Activated T-cell treated with anti-CD3 and anti-CD28 coated beads for 1 hour (primary cell): ENCODE measurements around the gene IGSF21.

Source experiments
- DNase-seq: peaks from one replicate; pipeline ENCODE4 v3.0.0-alpha.2; 2020; ENCODE audit warnings: low read depth

IGSF21 gene

DNA sequence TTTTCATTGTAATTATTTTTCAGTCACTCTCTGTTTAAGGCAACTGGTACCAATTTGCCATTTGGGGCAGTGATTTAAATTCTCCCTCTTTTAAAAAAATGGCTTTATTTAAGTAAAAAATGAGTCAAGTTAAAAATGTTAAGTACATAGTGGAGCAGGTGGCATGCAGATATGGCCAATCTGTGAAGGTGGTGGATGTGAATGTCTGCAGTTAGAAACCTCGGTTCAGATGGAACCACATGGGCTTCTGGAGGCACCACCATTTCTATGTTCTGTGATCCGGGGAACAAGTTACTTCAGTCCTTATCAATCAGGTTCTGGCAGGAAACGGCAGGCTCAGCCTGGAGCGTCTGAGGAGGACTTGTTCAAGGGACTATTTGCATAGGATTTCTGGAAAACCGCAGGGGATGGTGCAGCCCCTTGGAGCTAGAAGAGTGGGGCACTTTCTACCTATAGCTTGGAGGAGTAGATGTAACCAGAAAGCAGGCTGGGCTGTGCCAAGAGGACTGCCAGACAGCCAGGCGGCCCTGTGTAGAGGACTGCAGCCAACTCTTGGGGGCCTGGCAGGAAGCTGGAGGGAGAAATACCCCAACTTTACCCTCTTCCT lies 12.3 kb downstream of the IGSF21 start:
- no peak for DNase-seq

DNA sequence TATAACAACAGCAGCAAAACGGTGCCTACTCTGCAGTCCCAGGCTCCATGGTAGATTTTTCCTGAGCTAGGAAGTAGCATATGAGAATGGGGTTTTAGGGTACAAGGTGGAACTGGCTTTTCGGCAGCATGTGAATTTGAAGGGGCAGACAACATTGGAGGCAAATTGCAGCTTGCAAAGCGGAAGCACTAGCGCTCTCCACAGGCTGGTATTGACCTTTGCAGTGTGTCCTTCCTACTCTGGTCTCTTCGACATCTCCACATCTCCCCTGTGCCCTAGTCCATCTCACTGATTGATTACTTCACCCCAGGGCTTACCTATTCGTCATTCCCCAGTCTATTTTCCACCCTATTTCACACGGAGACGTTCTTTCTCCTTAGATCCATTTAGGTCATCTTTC lies 13.0 kb downstream of the IGSF21 start:
- DNase-seq: no peak

DNA sequence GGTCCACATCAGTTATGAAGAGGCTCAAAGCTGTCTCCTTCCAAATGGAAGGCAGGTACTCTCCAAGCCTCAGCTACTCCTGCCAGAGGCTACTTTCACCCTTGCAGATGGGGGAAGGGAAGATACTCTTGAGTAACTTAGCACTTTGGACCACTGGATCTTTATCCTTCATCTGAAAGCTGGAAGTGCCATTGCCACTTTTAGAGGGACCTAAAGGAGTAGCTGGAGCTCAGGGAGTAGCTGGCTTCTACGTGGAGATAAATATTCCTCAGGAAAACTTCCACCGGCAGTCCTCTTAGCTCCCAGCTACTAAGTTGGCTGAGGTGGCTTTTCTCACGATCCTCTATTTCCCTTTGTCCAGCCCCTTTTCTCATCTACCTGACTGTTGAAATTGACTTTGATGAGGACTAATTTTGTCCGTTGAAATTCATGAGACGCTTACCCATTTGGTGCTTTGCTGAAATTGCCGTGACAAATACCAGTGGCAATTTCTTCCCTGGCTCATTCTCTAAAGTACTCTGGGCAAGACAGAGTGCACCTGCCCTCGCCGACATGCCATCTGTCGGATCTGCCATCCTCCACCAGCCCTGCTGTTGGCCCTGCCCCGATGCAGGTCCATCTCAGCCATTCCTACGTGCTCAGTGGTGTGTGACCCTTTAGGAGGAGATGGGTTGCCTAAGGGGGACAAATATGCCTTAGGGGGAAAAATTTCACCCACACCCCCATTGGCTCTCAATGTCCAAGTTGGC lies 13.6 kb downstream of the IGSF21 start:
- no peak for DNase-seq

DNA sequence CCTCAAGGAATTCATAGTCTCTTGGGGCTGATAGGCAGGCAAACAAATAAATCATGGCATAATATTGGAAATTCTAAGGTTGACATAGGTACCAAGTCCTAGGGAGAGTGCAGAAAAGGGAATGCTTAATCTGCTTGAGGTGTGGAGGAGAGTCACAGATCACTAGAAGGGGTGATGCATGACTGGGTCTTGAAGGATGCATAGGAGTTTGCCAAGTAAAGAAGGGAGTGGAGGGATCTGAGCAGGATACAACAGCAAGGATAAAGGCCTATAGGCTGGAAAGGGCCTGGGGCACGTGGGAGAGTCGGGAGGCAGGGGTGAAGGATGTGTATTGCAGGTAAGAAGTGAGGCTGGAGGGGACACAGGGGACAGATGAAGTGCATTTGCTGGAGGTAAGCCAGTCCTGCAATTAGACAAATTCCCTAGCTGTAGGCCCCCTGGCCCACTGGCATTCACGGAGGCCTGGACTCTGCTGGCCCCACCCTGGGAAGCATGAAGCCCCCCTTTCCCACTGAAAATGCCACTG lies 15.9 kb downstream of the IGSF21 start:
- DNase-seq: no peak

DNA sequence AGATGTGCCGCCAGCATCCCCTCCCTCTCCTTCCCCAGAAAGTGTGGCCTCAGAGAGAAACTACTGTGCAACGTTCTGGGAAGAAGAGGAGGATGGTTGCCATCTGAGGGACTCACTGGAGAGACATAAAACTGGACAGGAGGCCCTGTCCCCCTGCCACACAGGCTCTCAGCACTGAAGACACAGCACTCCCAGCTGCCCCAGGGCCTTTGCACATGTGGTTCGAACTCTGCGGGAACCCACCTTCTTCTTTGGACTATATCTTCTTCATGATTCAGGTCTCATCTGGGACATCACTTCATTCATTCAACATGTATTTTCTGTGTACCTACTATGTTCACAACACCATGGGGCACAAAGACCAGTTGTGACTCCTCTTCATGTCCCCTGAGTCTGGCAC lies 17.4 kb downstream of the IGSF21 start:
- DNase-seq: no peak

DNA sequence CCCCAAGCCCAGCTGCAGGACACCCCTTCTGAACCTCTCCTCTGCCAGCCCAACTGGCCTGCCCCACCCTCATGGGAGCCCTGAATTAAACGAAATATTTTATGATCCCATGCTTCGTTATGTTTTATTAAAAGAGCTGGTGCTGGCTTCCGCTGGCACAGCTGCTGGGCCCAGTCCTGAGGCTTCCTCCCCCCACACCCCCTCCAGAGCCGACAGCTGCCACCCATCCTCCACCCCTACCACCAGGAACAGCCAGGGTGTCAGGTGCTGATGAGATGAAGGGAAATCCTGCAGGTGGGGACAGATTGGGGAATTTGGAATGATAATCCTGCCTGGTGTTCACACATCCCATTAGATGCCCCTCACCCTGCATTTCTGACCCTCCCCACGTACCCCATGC lies 19.0 kb downstream of the IGSF21 start:
- no peak for DNase-seq

DNA sequence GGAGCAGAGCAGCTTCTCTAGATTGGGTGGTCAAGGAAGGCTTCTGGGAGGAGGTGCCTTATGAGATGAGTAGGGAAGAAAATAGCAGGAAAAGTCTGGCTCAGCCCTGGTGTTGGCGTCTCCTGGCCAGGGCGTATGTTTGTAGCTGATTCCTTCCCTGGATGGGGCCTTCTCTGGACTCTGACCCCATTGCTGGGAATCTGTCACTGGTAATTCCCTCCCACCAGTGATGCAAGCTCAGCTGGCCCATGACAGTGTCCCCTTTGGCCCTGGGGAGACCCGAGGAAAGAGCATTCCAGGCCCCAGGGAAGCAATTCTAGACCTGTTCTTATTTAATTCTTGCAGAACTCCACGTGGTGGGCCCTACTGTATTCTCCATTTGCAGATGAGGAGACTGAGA lies 20.7 kb downstream of the IGSF21 start:
- no peak for DNase-seq

DNA sequence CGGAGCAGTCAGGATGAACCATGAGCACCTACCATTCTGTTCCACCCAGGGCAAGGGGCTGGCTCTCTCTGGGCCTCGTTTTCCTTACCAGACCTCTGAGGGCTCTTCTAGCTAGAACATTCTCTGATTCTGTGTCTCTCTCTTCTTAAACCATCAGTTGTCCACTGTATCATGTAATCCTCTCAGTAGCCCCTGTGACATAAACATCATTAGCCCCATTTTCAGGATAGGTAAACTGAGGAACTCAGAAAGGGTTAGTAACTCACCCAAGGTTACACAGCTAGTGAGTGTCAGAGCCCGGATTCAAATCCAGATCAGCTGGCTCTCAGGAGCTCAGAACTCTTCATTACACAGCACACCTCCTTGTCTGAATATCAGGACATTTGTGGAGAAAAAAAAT lies 22.8 kb downstream of the IGSF21 start:
- no peak for DNase-seq

DNA sequence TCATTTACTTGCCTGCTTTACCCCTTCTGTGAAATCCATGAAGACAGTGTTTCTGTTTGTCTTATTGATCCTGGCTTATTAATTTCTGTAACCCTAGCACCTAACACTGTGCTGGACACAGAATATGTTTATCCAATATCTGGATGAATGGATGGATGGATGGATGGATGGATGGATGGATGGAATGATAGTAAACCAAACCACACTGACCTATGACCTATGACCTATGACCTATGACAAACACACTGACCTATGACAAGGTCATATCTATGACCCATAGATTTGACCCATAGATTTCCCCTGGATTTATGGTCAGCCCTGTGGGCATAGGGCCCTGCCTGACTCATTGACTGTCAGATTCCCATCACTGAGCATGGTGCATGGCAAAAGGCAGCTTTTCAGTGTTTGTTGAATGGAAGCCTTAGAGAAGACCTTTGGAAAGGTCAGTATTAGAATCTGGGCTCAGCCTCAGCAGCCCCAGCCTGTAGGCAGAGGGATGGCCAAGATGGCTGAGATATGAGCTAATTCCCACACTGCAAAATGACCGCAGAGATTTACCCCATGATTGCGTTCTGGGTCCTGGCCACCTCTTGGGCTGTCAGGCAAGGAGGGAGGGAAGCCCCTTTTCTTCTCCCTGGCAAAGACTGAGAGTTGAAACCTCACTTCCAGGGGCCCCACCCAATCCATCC lies 24.6 kb downstream of the IGSF21 start:
- DNase-seq: no peak

DNA sequence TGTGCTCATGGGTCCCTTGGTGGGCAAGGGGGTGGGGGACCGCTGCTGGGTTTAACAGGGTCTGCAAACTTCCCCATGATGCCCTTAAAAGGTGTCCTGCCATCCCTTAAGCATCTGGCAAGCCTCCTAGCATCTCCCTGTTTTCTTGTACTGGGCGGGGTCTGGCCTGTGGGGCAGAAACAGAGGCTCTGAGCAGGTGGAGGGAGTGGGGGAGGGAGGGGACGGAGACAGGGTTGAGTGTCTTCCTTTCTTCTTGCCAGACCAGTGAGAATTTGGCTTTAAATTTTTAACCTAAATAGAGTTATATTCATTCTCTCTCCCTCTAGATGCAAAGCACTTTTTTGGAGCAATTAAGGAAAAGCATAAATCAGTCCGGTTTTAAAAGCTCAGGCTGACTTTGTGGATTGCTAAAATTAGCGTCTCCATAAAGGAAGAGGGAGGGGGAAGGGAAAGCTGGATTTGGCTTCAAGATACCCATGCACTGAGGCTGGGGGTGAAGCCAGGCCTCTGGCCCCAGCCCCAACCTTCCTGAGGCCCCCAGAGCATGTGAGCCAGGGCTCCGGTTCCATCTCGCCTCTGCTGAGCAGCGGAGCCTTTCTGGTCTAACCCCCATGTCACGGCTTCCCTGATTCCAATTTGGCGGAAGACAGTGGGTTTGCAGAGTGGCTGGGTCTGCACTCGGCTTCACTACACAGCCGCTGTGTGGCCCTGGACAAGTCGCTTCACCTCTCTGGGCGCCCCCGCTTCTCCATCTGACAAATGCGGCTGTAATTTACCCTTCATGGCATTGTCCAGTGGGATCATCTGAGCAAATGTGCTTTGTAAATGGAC lies 25.3 kb downstream of the IGSF21 start:
- no peak for DNase-seq

DNA sequence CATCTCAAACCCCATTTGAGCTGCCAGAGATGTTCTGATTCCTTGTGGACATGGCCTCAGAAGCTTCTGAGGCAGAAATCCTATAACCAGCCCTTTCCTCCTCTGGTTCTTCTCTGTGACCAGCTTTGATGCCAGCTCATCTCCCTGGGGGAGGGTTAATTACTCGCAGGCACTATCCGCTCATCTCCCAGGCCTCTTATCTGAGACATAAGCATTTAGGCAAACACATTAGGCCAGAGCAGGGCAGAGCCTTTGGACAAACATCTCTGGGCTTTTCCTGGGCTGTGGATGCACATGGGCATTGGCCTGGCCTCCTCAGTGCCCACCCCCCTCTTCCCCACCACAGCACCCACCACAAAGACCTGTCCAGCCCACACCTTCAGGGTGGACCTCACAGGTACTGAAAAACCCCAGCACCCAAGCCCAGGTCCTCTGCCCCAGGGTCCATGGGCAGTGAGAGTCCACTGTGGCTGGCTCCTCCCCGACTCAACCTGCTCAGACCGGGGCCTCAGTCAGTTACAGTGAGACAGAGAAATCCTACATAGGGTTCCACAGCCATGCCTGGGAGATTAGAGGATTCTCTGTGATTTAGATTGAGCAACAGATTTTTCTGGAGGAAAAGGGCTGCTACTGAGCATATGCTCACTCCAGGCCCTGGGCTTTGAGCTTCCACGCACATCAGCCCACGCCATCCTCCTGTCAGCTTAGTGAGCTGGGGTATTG lies 26.9 kb downstream of the IGSF21 start:
- DNase-seq: no peak

DNA sequence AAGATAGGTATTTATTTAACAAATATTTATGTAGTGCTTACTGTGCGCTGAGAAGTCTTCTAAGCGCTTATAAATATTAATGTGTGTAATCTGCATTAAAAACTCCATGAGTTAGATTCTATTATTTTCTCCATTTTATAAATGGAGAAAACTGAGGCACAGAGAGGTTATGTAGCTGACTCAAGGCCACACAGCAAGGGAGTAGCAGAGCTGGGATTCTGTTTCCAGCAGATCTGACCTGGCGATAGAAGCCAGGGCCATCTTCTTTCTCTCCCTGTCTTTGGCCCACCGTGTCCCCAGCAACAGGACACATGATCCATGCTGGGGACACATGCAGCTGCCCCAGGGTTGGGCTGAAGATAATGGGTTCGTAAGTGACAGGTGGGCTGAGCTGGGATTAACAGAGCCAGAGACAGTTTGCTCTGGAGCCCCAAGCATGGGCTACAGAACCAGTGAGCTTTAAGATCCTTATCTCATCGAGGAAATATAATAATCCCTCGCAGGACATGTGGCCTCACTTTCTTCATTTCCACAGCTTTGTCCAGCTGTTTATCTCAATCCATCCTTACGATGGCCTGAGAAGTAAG lies 30.3 kb downstream of the IGSF21 start:
- no peak for DNase-seq

DNA sequence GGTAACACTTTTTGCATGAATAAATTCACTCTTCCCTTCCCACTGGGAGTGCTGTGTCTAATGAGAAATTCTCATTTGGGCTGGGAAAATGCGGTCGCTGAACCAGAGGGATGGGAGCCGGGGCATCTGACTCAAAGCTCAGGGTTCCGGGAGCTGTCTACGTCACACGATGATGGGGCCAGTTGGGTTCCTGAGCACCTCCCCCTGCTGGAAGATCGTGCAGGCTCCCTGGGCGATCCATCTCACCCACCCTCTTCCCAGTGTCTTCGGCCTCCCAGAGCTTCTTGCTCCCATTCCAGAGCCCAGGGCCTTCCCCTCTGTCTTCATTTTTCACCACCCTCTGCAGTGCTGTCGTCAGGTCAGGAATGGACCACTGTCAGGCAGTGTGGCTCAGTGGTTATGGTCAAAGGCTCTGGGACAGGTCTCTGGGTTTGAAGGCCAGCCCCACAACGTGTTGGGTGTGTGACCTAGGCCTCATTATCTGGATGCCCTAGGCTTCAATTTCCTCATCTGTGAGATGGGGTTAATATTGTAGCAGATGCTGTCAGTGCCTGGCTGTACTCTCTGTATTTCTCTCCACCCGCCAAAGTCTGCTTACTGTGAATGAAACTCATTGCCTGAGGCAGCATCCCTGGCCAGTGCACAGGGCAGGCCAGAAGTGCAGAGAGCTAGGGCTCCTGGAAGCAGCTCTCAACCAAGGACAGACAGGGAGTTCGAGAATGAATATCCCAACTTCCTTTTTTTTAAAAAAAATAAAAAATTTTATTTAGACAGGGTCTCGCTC lies 31.8 kb downstream of the IGSF21 start:
- no peak for DNase-seq

DNA sequence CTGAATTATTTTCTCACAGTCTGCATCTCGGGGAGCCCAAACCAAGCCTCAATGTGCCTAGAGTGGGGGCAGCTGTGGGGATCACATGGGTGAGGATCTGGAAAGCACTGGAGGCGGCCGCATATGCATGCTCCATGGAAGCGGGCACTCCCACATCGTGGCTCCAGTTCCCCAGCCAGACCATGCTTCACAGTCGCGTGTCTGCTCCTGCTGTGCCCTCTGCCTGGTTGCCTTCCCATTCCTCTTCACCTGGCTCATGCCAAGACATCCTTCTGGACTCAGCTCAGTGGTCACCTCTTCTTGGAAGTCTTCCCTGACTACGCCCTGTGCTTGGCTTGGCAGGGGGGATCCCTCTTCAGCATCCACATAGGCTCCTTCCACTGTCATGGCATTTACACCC lies 32.8 kb downstream of the IGSF21 start:
- no peak for DNase-seq

DNA sequence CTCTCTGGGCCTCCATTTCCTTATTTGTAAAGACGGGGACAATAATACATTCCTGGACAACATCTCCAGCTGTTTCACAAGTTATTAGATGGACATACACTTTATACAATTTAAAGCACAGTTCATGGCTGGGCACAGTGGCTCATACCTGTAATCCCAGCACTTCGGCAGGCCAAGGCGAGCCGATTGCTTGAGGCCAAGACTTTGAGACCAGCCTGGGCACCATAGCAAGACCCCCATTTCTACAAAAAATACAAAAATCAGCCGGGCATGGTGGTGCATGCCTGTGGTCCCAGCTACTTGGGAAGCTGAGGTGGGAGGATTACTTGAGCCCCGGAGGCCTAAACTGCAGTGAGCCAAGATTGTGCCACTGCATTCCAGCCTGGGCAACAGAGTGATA lies 34.1 kb downstream of the IGSF21 start:
- no peak for DNase-seq

DNA sequence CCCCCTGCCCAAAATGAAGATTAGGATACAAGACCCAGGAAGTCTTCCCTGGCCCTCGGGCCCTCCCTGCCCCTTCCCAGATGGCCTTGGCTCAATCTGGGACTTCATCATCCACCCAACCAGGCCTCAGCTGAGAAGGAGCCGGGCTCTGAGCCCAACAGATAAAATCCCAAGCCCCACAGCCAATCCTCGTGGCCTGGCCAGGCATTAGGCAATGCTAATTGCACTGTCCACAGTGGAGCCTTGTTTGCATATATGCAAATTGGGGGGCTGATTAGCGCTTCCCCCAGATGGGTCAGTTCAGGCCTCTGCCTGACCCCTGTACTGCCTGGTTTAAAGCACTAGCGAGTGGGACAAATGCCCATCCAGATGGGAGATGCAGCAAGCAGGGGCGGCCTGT lies 34.9 kb downstream of the IGSF21 start:
- DNase-seq: no peak

DNA sequence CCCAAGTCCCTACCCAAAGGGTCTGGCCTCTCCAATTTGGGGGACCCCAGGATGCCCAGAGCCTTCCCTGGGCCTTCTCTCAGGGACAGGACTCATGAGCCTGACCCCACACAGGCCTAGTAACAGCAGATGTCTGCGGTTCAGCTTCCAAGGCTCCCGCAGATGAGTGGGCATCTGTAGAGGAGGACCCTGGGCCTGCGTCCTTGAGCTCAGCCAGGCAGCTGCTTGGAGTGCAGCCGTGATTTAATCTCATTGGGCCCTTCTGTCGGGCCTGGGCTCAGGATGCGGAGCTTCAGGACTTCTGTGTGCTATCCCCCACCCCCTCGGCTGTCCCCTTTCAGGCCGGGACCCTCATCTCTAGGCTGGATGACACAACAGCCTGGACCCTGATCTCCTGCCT lies 35.4 kb downstream of the IGSF21 start:
- DNase-seq: no peak

DNA sequence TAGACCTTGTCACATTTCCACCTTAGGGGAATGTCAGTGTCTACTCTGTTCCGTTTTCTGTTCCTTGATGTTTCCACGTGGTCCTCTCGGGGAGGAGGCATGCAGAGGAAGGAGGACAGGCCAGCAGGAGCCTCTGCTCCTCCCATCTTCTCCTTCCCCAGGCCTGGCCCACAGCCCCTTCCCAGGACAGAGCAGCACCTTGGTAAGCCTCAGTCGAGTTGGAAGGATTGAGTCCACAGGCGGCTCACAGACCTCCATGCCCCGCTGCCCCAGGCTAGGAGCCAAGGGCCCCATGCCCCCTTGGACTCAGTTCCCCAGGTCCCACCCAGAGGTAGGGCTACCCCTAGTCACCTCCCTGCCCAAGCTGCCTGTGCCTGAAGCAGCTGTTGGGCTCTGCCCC lies 36.5 kb downstream of the IGSF21 start:
- no peak for DNase-seq

DNA sequence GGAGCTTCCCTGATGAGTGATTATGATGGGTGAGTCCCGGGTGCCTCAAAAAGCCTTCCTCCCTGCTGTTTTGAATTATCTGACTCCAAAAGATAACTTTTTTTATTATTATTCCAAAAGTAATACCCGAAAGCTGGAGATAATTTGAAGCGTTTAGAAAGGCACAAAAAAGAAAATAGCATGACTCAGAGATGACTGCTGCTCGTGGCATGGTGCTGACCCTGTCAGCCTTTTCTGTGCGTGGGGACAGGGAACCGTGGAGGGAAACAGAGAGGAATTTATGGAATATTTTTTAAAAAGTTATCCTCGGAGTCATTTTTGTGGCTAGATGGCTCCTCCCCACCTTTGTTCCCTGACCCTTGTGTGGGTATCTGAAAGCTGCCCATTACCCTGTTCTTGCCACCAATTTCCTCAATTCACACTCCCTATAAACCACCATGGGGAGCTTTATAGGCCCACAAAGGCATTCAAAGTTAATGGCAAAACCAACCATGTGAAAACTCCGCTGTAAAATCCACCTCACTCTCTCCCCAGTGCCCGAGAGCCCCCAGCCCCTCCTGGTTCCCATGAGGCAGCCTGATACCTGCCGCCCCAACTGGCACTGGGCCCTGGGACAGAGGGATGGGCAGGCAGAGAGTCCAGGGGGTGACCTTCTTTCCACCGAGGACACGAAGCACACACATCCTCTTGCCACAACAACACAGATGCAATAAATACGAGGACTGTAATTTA lies 37.5 kb downstream of the IGSF21 start:
- no peak for DNase-seq
